Measurements from ENCODE around the gene GPRIN3.
A peak's percentile ranks its signal among the peaks of the same experiment; 100 is the strongest.
"Not testable (repeated sequence)": the region's sequence is repeated elsewhere in the genome, so short reads cannot be mapped to it uniquely, and the experiment has no call there.

The GPRIN3 gene

GRCh38 chr4:89214308-89214707 is 93.3 kb downstream of the GPRIN3 start:
- H3K4me3 ChIP-seq (ENCODE audit: low read length): no peak overlapping the region
- DNase-seq (ENCODE audit: low read depth): no peak
- TF ChIP-seq CTCF (conservative IDR thresholded peaks at IDR 0.05; ENCODE audit: low read length): no peak

- DNase-seq (ENCODE audit: low read depth): no peak
- no peak for TF ChIP-seq CTCF (conservative IDR thresholded peaks at IDR 0.05; ENCODE audit: low read length)
- H3K4me3 ChIP-seq (ENCODE audit: low read length): no peak overlapping the region
Observed at GRCh38 chr4:89213382-89213701, 94.3 kb downstream of the GPRIN3 start.

GRCh38 chr4:89212666-89213381 is 94.8 kb downstream of the GPRIN3 start:
- no peak for TF ChIP-seq CTCF (conservative IDR thresholded peaks at IDR 0.05; ENCODE audit: low read length)

GRCh38 chr4:89204624-89205023 is 103.0 kb downstream of the GPRIN3 start:
- no peak overlapping the region for H3K4me3 ChIP-seq (ENCODE audit: low read length)
- no peak for TF ChIP-seq CTCF (conservative IDR thresholded peaks at IDR 0.05; ENCODE audit: low read length)
- no peak for DNase-seq (ENCODE audit: low read depth)

More at GRCh38 chr4:89212666-89213381, 94.8 kb downstream of the GPRIN3 start:
- no peak overlapping the region for H3K4me3 ChIP-seq (ENCODE audit: low read length)
- peak; percentile 4 for DNase-seq (ENCODE audit: low read depth)

GRCh38 chr4:89203902-89204301 is 103.7 kb downstream of the GPRIN3 start:
- no peak overlapping the region for H3K4me3 ChIP-seq (ENCODE audit: low read length)
- no peak for TF ChIP-seq CTCF (conservative IDR thresholded peaks at IDR 0.05; ENCODE audit: low read length)
- DNase-seq (ENCODE audit: low read depth): no peak

- not testable (repeated sequence) for H3K4me3 ChIP-seq (ENCODE audit: low read length); DNase-seq (ENCODE audit: low read depth)
Observed at GRCh38 chr4:89199394-89199793, 108.2 kb downstream of the GPRIN3 start.

- DNase-seq (ENCODE audit: low read depth): no peak
- no peak for TF ChIP-seq CTCF (conservative IDR thresholded peaks at IDR 0.05; ENCODE audit: low read length)
- no peak overlapping the region for H3K4me3 ChIP-seq (ENCODE audit: low read length)
Observed at GRCh38 chr4:89197920-89198319, 109.7 kb downstream of the GPRIN3 start.

- no peak overlapping the region for H3K4me3 ChIP-seq (ENCODE audit: low read length)
- TF ChIP-seq CTCF (conservative IDR thresholded peaks at IDR 0.05; ENCODE audit: low read length): no peak
- DNase-seq (ENCODE audit: low read depth): peak; percentile 5
Observed at GRCh38 chr4:89196745-89197144, 110.9 kb downstream of the GPRIN3 start.

All from AG10803 (cell line).